ENCODE measurements around the gene FAM174C. TPM values are rescaled to one million over a fixed set of nuclear protein-coding genes. Genes with fewer than 3 reads are reported as not detected.
"Not testable (repeated sequence)": the region's sequence is repeated elsewhere in the genome, so short reads cannot be mapped to it uniquely, and the experiment has no call there.

FAM174C gene
- total RNA-seq, 1 donor from 2014 or later, result 64.8 TPM

DNA sequence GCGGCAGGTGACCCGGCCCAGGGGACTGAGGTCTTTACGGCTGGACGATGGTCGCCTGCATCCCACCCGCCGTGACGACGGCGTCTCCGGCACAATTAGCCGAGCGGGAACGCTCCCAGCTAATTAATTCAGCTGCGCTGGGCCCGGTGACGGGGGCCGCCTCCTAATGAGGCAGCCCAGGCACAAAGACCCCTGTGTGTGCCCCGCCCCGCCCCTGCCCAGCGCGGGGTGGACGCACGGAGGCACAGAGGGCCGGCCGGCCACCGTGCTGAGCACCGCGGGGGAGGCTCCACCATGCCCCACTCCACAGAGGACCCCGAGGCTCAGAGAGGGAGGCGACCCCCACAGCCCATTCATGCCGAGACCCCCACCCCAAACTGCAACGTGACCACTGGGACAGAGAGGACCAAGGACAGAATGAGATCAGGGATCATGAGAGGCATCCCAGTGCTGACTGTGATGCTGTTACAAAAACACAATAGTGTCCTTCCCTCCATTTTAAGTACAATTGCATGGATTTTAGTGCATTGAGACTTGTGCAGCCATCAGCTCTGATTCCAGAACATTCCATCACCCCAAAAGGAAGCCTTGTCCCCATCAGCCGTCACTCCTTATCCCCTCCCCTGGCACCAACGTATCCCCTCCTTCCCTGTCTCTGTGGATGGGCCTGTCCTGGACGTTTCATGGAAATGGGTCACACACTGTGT, 27.4 kb downstream of the FAM174C start:
- no peaks in the 10 kb centered on the region for H3K36me3 ChIP-seq
- H3K4me1 ChIP-seq, result no peaks in the 10 kb centered on the region
- no peak overlapping the region for H3K4me3 ChIP-seq
- no peak overlapping the region for H3K27ac ChIP-seq
- no peaks in the 10 kb centered on the region for H3K27me3 ChIP-seq
- DNase-seq (ENCODE audit: extremely low spot score in 2 of 2), result no peak
- no peaks in the 10 kb centered on the region for H3K9me3 ChIP-seq
- TF ChIP-seq, protein P1, sequence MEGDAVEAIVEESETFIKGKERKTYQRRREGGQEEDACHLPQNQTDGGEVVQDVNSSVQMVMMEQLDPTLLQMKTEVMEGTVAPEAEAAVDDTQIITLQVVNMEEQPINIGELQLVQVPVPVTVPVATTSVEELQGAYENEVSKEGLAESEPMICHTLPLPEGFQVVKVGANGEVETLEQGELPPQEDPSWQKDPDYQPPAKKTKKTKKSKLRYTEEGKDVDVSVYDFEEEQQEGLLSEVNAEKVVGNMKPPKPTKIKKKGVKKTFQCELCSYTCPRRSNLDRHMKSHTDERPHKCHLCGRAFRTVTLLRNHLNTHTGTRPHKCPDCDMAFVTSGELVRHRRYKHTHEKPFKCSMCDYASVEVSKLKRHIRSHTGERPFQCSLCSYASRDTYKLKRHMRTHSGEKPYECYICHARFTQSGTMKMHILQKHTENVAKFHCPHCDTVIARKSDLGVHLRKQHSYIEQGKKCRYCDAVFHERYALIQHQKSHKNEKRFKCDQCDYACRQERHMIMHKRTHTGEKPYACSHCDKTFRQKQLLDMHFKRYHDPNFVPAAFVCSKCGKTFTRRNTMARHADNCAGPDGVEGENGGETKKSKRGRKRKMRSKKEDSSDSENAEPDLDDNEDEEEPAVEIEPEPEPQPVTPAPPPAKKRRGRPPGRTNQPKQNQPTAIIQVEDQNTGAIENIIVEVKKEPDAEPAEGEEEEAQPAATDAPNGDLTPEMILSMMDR (IDR thresholded peaks at IDR 0.05), result no peak
- no peak for TF ChIP-seq POLR2AphosphoS5 (IDR thresholded peaks at IDR 0.05; ENCODE audit: insufficient read depth in 1 of 2, low read depth in 1 of 2)
- TF ChIP-seq POLR2A (IDR thresholded peaks at IDR 0.05), result no peak
- intact Hi-C loops (cut with DNase I), result no loop called here

DNA sequence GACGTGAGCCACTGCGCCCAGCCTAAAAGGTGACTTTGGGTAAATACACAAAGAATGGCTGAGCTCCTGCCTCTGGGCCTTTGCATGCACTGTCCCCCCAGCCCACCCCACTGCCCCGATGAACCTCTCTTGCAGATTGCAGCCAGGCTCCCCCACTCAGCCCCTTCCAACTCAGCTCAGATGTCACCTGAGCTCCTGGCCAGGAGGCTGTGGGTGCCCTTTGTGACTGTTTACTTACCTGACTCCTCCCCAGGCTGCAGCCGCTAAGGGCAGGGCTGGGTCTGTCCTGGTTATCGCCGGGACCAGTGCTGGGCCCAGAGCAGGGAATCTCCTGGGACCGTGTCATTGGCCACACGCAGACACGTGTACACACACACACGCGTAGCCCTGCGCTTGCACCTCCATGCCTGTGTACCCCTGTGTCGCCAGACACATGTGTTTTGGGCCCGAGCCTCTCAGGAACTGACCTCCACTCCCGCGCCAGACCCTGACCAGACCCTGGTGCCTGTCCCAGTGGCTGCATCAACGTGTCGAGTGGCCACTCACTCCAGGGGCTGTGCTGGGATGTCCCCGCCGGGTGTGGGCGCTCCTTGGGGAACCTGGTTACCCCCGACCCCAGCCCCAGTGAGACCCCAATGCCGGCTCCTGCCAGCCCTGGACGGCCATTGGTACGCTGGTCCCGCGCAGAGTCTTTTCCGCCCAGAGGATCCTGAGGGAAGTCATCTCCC, 29.0 kb downstream of the FAM174C start:
- TF ChIP-seq POLR2A (IDR thresholded peaks at IDR 0.05) (no peak), POLR2AphosphoS5 (IDR thresholded peaks at IDR 0.05; ENCODE audit: insufficient read depth in 1 of 2, low read depth in 1 of 2) (no peak)
- TF ChIP-seq, protein P1 (IDR thresholded peaks at IDR 0.05), result no peak
- Histone ChIP-seq H3K9me3 (no peaks in the 10 kb centered on the region), H3K36me3 (no peaks in the 10 kb centered on the region), H3K4me1 (no peaks in the 10 kb centered on the region), H3K4me3 (no peak overlapping the region), H3K27me3 (no peaks in the 10 kb centered on the region), H3K27ac (no peak overlapping the region)
- intact Hi-C loops (cut with DNase I), result no loop called here
- DNase-seq (ENCODE audit: extremely low spot score in 2 of 2), result no peak

DNA sequence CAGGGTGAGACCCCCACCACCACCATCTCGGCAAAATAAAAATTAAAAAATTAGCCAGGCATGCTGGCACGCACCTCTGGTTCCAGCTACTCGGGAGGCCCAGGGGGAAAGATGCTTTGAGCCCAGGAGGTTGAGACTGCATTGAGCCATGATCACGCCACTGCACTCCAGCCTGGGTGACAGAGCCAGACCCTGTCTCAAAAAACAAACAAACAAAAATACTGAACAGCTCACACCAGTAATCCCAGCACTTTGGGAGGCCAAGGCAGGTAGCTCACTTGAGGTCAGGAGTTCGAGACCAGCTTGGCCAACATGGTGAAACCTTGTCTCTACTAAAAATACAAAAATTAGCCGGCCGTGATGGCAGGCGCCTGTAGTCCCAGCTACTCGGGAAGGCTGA, 30.0 kb downstream of the FAM174C start:
- H3K27ac ChIP-seq; H3K36me3 ChIP-seq; H3K27me3 ChIP-seq; H3K4me1 ChIP-seq; DNase-seq (ENCODE audit: extremely low spot score in 2 of 2); H3K4me3 ChIP-seq; intact Hi-C loops (cut with DNase I); H3K9me3 ChIP-seq: not testable (repeated sequence)

DNA sequence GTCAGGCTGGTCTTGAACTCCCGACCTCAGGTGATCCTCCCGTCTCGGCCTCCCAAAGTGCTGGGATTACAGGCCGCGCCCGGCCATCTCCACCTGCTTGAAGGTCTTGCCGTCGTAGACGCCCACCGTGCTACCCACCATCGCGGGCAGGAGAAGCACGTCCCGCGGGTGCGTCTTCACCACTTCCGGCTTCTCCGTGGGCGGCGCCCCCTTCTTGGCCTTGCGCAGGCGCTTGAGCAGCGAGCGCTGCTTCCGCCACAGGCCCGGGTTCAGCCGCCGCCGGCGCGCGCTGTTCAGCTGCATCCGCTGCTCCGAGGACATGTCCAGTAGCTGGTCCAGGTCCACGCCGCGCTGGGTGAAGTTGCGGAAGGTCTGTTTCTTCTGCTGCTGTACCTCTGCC, 32.0 kb downstream of the FAM174C start:
- no peak for DNase-seq (ENCODE audit: extremely low spot score in 2 of 2)
- Histone ChIP-seq H3K27me3 (no peaks in the 10 kb centered on the region), H3K36me3 (no peaks in the 10 kb centered on the region), H3K4me1 (no peaks in the 10 kb centered on the region), H3K4me3 (no peak overlapping the region), H3K27ac (no peak overlapping the region), H3K9me3 (no peaks in the 10 kb centered on the region)
- intact Hi-C loops (cut with DNase I), result no loop called here
- TF ChIP-seq, protein P1 (IDR thresholded peaks at IDR 0.05), result no peak
- TF ChIP-seq POLR2AphosphoS5 (IDR thresholded peaks at IDR 0.05; ENCODE audit: insufficient read depth in 1 of 2, low read depth in 1 of 2), result no peak
- no peak for TF ChIP-seq POLR2A (IDR thresholded peaks at IDR 0.05)

DNA sequence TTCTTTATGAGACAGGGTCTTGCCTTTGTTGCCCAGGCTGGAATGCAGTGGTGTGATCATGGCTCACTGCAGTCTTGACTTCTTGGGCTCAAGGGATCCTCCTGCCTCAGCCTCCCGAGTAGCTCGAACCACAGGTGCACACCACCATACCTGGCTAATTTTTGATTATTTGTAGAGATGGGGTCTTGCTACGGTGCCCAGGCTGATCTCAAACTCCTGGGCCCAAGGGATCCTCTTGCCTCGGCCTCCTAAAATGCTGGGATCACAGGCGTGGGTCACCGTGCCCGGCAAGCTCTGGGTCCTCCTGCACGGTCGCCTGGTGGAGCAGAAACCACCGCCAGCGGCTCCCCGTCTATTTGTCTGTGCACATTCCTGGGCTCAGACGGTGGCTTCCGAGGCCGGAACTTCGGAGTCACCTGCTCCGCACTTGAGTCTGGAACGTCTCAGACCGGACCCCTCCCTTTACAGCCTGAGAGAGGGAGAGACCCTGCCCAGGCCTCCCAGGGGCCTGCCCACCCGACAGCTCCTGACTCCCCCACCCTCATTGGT, 32.5 kb downstream of the FAM174C start:
- intact Hi-C loops (cut with DNase I), result no loop called here
- no peak for DNase-seq (ENCODE audit: extremely low spot score in 2 of 2)
- TF ChIP-seq POLR2A (IDR thresholded peaks at IDR 0.05) (no peak), POLR2AphosphoS5 (IDR thresholded peaks at IDR 0.05; ENCODE audit: insufficient read depth in 1 of 2, low read depth in 1 of 2) (no peak)
- TF ChIP-seq, protein P1 (IDR thresholded peaks at IDR 0.05), result no peak
- Histone ChIP-seq H3K4me3 (no peak overlapping the region), H3K27ac (no peak overlapping the region), H3K27me3 (no peaks in the 10 kb centered on the region), H3K4me1 (no peaks in the 10 kb centered on the region), H3K9me3 (no peaks in the 10 kb centered on the region), H3K36me3 (no peaks in the 10 kb centered on the region)

All from vagina (tissue), 2 donors.